GM19240 (cell line): ENCODE results near the gene ZIM2.

Experiments used
- DNase-seq: peaks from one replicate; pipeline ENCODE4 v3.0.0; 2011; ENCODE audit warnings: low spot score; ENCODE audit not compliant: insufficient read length

The ZIM2 gene

DNA sequence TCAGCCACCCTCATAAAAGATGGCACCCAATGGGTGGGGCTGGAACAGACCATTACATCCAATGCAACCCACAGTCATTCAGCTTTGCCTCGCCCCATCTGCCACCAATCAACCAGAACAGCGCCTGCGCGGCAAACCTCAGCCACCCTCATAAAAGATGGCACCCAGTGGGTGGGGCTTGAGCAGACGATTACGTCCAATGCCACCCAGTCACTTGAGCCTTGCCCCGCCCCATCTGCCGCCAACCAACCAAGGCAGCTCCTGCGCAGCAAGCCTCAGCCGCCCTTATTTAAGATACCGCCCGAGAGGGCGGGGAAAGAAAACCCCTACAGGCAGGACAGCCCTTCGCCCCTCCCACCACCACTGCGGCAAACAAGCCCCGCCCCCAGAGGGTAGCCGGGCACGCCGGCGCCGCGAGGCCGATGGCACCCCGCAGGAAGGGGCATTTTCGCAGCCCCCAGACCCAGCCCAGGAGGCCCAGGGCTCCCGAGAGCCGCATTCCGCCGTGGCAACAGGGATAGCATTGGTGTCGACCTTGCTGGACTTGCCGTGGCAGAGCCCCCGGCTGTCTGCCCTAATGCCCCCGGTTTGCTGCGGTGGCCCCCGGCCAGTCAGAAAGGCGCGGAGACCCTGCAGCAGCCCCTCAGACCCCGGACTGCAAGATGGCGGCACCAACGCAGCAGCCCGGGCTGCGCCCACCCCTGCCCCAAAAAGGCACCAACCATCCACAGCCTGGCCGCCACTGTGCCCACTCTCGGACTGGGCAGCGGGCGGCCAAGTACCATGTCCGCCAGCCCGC lies 675 bp downstream of the ZIM2 start:
- no peak for DNase-seq

- no peak for DNase-seq
These were observed 1.4 kb downstream of the ZIM2 start for GRCh38 chr19:56838909-56839651.

GRCh38 chr19:56838024-56838908 lies 2.3 kb downstream of the ZIM2 start:
- DNase-seq, result no peak

- DNase-seq, result no peak
These were observed 3.0 kb downstream of the ZIM2 start for GRCh38 chr19:56837492-56838023.

- no peak for DNase-seq
These were observed 3.5 kb downstream of the ZIM2 start for GRCh38 chr19:56837004-56837403.

DNA sequence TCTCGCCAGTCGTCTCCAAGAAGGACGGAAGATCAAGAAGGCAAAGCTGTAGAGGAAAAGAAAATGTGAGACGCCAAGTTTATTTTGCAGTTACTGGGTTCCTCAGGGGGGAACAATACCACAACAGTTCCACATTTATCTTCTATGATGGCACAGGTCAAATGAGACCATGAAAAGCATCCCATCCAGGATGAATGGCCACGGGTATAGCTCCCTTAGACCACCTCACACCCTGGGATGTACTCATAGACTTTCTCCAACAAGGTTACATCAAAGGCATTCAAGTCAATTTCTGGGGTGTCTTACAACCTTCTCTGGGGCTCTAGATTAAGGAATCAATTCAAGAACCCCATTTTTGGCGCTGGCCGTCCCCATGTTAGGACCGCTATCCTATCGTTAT lies 4.5 kb downstream of the ZIM2 start:
- DNase-seq, result no peak

GRCh38 chr19:56835401-56835800 lies 5.1 kb downstream of the ZIM2 start:
- no peak for DNase-seq

DNA sequence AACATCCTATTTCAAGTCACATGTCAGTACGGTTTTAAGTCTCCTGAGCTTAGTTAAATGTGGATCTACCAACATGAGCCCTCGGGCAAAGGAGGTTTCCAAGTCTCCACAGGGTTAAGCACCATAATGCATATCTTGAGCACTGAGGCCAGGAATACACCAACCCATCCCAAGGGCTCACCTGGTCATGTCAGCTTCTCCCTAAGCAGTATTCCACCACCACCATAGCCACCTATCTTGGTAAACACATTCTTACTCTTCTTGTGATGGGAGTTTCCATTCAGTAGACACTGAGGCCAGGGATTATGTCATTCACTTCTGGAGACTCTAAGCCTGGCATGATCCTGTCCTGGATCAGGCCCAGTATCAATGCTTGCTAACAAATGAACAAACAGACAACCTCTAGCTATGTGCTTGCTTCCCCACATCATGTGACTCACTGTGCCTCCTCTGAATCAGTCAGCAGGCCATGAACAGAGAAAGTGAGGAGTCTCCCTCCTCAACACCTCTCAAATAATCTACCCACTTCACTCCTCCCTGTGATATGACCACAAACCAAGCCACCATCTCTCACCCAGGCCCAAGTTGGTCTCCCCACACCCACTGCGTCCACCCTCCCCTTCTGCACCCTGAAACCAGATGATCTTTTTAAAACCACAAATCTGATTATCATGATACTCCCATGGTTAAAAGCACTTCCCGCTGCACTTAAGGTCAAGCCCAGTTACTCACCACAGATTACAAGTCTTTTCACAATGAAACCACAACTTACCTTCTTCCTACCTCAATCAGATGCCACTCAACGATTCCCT lies 5.8 kb downstream of the ZIM2 start:
- no peak for DNase-seq

DNA sequence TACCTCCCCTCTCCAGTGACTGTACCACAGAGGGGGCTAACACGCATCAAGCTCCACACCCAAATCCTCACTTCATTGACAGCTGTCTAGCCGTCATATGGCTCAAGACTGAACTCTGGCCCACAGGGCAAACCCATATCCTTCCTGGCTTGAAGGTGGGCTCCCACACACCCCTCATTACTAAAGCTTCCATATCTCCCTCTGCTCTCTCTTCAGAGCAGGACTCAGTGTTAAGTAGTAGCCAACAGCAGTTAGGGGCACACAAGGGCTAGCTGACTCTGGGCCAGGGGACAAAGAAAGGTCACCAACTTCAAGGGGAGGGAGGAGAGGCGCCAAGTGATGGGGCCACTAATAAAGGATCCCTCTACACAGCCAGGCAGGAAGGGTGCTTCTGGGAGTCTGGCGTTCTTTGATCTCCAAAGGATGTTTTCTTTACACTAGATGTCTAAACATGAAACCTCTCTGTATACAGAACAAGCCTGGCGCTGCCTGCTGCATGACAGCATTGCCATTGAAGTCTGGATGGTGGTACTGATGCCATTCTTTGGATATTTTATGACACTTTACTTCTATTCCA lies 8.1 kb downstream of the ZIM2 start:
- no peak for DNase-seq

DNA sequence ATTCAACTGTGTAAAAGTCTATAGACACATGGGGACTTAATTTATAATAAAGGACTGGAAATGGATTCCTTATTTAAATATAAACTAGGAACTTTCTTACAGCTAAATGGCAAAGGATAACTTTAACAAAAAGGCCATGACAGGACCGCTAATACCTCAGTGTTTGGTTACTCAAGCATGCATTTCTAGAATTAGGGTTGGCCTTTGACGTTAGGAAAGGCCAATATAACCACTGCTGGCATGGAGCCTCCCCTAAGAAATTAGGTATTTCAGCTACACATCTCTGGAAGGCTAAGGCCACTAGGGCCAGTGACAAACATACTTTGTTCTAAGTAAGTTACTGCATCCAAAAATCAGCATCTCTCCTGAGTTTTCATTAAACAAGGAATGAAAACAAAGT lies 9.3 kb downstream of the ZIM2 start:
- no peak for DNase-seq

- DNase-seq, result no peak
These were observed 10.9 kb downstream of the ZIM2 start for GRCh38 chr19:56829596-56829995.

DNA sequence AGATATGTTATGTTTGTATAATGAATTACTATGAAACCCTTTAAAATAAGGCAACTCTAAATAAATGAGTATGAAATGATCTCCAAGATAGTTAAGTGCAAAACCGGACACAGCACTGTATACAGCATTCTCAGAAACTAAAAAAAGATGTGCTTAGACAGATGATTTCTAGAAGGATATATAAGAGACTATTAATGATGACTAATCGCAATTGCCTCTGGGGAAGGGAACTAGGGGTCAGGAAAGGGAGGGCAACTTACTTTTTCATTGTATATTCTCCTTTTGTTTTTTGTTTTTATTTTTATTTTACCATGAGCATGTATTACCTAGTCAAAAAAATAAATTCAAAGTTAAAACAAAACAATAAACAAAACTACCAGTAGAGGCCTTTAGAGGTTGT lies 12.8 kb downstream of the ZIM2 start:
- no peak for DNase-seq

DNA sequence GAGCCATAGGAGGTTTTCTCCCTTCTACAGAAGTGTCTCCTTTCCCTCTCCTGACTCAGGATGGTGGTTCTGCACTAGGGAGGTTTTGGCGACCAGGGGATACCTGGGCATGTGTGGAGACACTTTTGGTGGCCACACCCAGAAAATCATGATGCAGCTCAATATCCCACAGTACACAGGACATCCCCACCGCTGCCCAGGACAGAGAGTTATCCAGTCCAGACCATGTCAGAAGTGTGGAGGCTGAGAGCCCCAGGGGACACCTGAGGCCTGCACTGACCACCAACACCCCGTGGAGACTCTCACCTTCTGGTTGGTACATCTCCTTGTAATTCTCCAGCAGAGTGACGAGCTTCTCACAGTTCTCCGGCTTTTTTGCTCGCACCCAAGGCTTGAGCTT lies 16.6 kb downstream of the ZIM2 start:
- no peak for DNase-seq

DNA sequence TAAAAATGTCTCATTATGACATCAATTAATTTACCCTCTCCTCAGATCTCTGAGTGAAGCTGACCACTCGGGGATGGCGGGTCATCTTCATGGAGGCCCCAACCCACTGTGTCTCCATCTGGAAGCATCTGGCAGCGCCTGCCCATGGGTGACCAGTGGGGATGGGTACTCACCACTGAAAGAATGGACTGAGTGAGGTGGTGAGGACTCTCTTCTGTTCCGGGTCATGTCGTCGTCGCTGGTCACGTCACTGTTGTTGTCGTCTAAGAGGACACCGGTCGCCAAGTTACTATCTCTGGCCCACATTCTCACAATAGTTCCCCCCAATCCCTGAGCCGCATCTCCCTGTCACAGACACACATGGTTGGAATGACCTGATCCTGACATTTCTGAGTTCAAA lies 17.1 kb downstream of the ZIM2 start:
- DNase-seq, result no peak

DNA sequence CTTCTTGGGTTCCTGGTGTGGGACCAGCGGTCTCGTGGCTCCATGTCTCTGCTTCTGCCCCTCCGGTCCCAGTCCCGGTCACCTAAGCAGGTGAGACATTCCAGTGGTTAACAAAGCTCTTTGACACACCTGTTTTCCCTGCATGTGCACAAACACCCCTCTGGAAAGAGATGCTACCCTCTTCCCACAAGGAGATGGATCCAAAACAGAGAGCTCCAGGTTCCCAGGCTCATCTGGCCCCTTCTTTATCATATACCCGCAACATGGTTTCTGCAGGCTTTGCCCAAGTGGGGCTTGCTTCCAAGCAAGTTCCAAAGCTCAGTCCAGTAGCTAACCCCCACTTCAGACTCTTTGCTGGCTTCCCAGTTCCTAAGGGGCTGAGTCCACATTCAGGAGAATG lies 17.8 kb downstream of the ZIM2 start:
- DNase-seq, result no peak

DNA sequence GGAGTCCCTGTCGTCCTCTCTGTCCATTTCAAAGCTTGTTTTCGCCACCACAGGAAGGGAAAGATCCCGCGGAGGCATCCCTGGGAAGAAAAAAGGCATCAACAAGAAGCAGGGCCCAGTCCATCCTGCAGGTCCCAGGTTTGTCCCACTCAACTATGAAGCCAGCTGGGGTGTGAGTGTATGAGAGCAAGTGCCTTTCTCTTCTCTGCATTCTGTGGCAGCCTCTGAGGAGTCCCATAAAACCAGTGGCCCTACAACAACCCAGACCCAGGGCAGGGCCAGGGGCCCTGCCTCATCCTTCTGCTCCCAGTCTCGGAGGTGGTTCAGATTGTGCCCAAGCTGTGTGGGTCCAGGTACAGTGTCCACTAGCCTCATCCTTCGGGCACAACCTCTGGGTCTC lies 18.9 kb downstream of the ZIM2 start:
- no peak for DNase-seq

DNA sequence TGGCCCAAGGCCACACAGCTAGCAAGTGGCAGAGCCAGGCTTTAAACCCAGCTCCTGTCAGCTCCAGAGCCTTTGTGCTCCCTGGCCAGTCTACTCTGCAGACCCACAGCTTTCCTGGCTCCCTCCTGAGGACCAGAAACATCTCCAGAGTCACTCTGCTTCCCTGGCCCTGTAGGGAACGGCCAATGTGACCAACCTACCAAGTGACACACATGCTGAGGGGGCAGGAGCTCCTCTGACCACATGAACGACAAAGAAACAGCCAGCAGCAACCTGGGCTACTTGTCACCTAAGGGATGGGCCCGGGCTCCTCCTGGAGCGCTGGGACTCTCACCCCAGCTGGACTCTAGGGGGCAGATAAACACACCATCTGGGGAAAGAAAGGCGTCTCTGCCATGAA lies 19.3 kb downstream of the ZIM2 start:
- DNase-seq, result no peak

DNA sequence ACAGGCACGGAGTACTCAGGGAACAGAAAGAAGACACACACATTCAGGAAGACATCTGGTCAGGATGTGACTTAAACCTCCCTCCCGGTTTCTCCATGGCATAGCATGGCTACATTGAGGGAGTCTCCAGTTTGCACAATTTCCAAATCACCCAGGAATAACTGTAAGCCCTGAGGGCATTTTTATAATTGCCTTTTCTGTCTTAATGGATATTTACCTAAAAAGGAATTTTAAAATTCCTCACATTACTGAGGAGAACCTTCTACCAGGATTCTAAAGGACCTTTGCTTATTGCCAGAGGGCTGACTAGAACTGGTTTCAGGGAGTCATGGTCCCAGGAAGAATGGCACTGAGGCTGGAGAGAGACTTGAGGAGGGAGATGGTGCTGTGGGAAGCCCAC lies 21.4 kb downstream of the ZIM2 start:
- no peak for DNase-seq

DNA sequence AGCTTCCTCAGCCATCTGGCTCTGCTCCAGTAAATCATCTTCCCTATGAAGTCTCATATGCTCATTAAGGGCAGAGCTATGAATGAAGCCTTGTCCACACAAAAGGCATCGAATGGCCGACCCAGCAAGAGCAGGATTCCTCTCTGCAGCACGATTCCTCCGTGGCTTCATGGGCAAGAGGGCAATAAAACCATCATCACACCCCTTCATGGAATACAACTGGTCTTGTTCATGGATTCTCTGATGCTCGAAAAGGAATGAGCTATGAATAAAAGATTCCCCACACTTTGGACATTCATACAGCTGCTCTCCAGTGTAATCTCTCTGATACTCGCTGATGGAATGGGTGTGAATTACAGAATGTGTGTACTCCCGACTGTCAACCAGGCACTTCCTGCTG lies 25.9 kb downstream of the ZIM2 start:
- no peak for DNase-seq

- DNase-seq, result no peak
These were observed 27.0 kb downstream of the ZIM2 start for GRCh38 chr19:56813531-56813930.

- no peak for DNase-seq
These were observed 29.0 kb downstream of the ZIM2 start for GRCh38 chr19:56811480-56811879.
